ENCODE data around the gene GFPT2. TPM values are rescaled to one million over a fixed set of nuclear protein-coding genes. Genes with fewer than 3 reads are reported as not detected.

Gene GFPT2
- total and polyA plus RNA-seq, 7 donors, result 1.2 to 42.7 (median 16.1) TPM

- peaks cover 0 to 4% (median 0%) of the 10 kb centered on the region in 4 donors for H3K9me3 ChIP-seq
- no peaks in the 10 kb centered on the region for H3K36me3 ChIP-seq
- no peak for DNase-seq
- H3K27me3 ChIP-seq, result no peaks in the 10 kb centered on the region
- intact Hi-C loops (cut with DNase I), result no loop called here
- WGBS, 2 donors, result 86 to 88% methylated on average over 20 of the region's 20 CpGs
- no peak overlapping the region for H3K27ac ChIP-seq
- TF ChIP-seq CTCF (IDR thresholded peaks at IDR 0.05), result no peak
- H3K4me3 ChIP-seq, result no peak overlapping the region
- no peaks in the 10 kb centered on the region for H3K4me1 ChIP-seq
Observed at GRCh38 chr5:180399401-180400215, 46.5 kb upstream of the GFPT2 start.

GRCh38 chr5:180396926-180397325, 43.8 kb upstream of the GFPT2 start:
- no peak for DNase-seq
- 80 to 83% methylated on average over 12 of the region's 12 CpGs for WGBS, 2 donors
- intact Hi-C loops (cut with DNase I), result no loop called here
- H3K4me3 ChIP-seq, result no peak overlapping the region
- no peaks in the 10 kb centered on the region for H3K27me3 ChIP-seq
- no peaks in the 10 kb centered on the region for H3K4me1 ChIP-seq
- peaks cover 0 to under 1% (median 0%) of the 10 kb centered on the region in 4 donors for H3K9me3 ChIP-seq
- no peaks in the 10 kb centered on the region for H3K36me3 ChIP-seq
- TF ChIP-seq POLR2A (IDR thresholded peaks at IDR 0.05) (no peak), EP300 (IDR thresholded peaks at IDR 0.05) (no peak), CTCF (IDR thresholded peaks at IDR 0.05) (no peak), POLR2AphosphoS5 (IDR thresholded peaks at IDR 0.05) (no peak)
- no peak overlapping the region for H3K27ac ChIP-seq

GRCh38 chr5:180395540-180396274, 42.6 kb upstream of the GFPT2 start:
- WGBS, 2 donors, result 79 to 84% methylated on average over 16 of the region's 16 CpGs
- TF ChIP-seq POLR2A (IDR thresholded peaks at IDR 0.05) (no peak), EP300 (IDR thresholded peaks at IDR 0.05) (no peak), POLR2AphosphoS5 (IDR thresholded peaks at IDR 0.05) (no peak), CTCF (IDR thresholded peaks at IDR 0.05) (no peak)
- H3K4me3 ChIP-seq, result no peak overlapping the region
- H3K27ac ChIP-seq, result no peak overlapping the region
- H3K9me3 ChIP-seq, result no peaks in the 10 kb centered on the region
- no peak for DNase-seq
- no peaks in the 10 kb centered on the region for H3K4me1 ChIP-seq
- intact Hi-C loops (cut with DNase I), result no loop called here
- H3K36me3 ChIP-seq, result no peaks in the 10 kb centered on the region
- no peaks in the 10 kb centered on the region for H3K27me3 ChIP-seq

- Histone ChIP-seq H3K27ac (no peak overlapping the region), H3K4me1 (no peaks in the 10 kb centered on the region), H3K36me3 (no peaks in the 10 kb centered on the region), H3K4me3 (no peak overlapping the region), H3K9me3 (no peaks in the 10 kb centered on the region), H3K27me3 (no peaks in the 10 kb centered on the region)
- no peak for DNase-seq
- intact Hi-C loops (cut with DNase I), result no loop called here
- WGBS, 2 donors, result 87 to 90% methylated on average over 13 of the region's 13 CpGs
- TF ChIP-seq CTCF (IDR thresholded peaks at IDR 0.05), result no peak
- TF ChIP-seq POLR2A (IDR thresholded peaks at IDR 0.05), result no peak
- TF ChIP-seq EP300 (IDR thresholded peaks at IDR 0.05), result no peak
- TF ChIP-seq POLR2AphosphoS5 (IDR thresholded peaks at IDR 0.05), result no peak
Observed at GRCh38 chr5:180394031-180394636, 41.0 kb upstream of the GFPT2 start.

Measured in sigmoid colon (tissue), 7 donors.